Measurements from ENCODE around the gene MCF2L.
A peak's percentile ranks its signal among the peaks of the same experiment; 100 is the strongest.

The MCF2L gene

GRCh38 chr13:113000575-113000974 lies 31.6 kb downstream of the MCF2L start:
- in situ Hi-C loops (cut with HindIII; ENCODE audit: low sequenced_read_pairs) = no loop called here
- no peak for TF ChIP-seq CTCF (IDR thresholded peaks at IDR 0.05; ENCODE audit: low read depth, low read length)
- H3K4me3 ChIP-seq (ENCODE audit: low read depth, low read length) = no peak overlapping the region

GRCh38 chr13:113001241-113002140 lies 32.5 kb downstream of the MCF2L start:
- H3K4me3 ChIP-seq (ENCODE audit: low read depth, low read length) = no peak overlapping the region
- in situ Hi-C loops (cut with HindIII; ENCODE audit: low sequenced_read_pairs) = no loop called here
- DNase-seq (ENCODE audit: low read depth, low spot score) = peak; percentile 2
- no peak for TF ChIP-seq CTCF (IDR thresholded peaks at IDR 0.05; ENCODE audit: low read depth, low read length)

More at GRCh38 chr13:113000575-113000974, 31.6 kb downstream of the MCF2L start:
- DNase-seq (ENCODE audit: low read depth, low spot score) = no peak

GRCh38 chr13:113002206-113002912 lies 33.3 kb downstream of the MCF2L start:
- TF ChIP-seq CTCF (IDR thresholded peaks at IDR 0.05; ENCODE audit: low read depth, low read length) = peak; percentile 37
- in situ Hi-C loops (cut with HindIII; ENCODE audit: low sequenced_read_pairs) = no loop called here
- DNase-seq (ENCODE audit: low read depth, low spot score) = no peak
- H3K4me3 ChIP-seq (ENCODE audit: low read depth, low read length) = no peak overlapping the region

- TF ChIP-seq CTCF (IDR thresholded peaks at IDR 0.05; ENCODE audit: low read depth, low read length) = no peak
- in situ Hi-C loops (cut with HindIII; ENCODE audit: low sequenced_read_pairs) = no loop called here
- no peak for DNase-seq (ENCODE audit: low read depth, low spot score)
These were observed 33.9 kb downstream of the MCF2L start for GRCh38 chr13:113002913-113003290.

GRCh38 chr13:113004126-113004525 lies 35.1 kb downstream of the MCF2L start:
- in situ Hi-C loops (cut with HindIII; ENCODE audit: low sequenced_read_pairs) = no loop called here
- no peak for TF ChIP-seq CTCF (IDR thresholded peaks at IDR 0.05; ENCODE audit: low read depth, low read length)
- DNase-seq (ENCODE audit: low read depth, low spot score) = no peak
- H3K4me3 ChIP-seq (ENCODE audit: low read depth, low read length) = no peak overlapping the region

More at GRCh38 chr13:113002913-113003290, 33.9 kb downstream of the MCF2L start:
- H3K4me3 ChIP-seq (ENCODE audit: low read depth, low read length) = no peak overlapping the region

- H3K4me3 ChIP-seq (ENCODE audit: low read depth, low read length) = no peak overlapping the region
- no peak for TF ChIP-seq CTCF (IDR thresholded peaks at IDR 0.05; ENCODE audit: low read depth, low read length)
- DNase-seq (ENCODE audit: low read depth, low spot score) = no peak
- in situ Hi-C loops (cut with HindIII; ENCODE audit: low sequenced_read_pairs) = no loop called here
These were observed 36.3 kb downstream of the MCF2L start for GRCh38 chr13:113005076-113005865.

All from astrocyte of the spinal cord (primary cell).